Esophagus (tissue), 2 donors: ENCODE measurements around the gene MPC1. TPM values are rescaled to one million over a fixed set of nuclear protein-coding genes. Genes with fewer than 3 reads are reported as not detected.
A peak's percentile ranks its signal among the peaks of the same experiment; 100 is the strongest.

ENCODE experiments used
- H3K27ac ChIP-seq, 2 donors: one replicate each; pipeline ENCODE4 v1.5.1; 2013; ENCODE audit warnings: low read depth in 2 of 2, mild to moderate bottlenecking in 2 of 2, inconsistent platforms in 1 of 2, low read length in 1 of 2, moderate library complexity in 1 of 2
- H3K27me3 ChIP-seq, 2 donors: one replicate each; pipeline ENCODE4 v1.6.1; 2013; ENCODE audit warnings: low read length in 2 of 2, control low read depth in 1 of 2, mild to moderate bottlenecking in 1 of 2; ENCODE audit not compliant: insufficient read depth in 2 of 2, control insufficient read depth in 1 of 2
- H3K36me3 ChIP-seq, 2 donors: one replicate each; pipeline ENCODE4 v1.6.1; 2013; ENCODE audit warnings: low read length in 1 of 2; ENCODE audit not compliant: control insufficient read depth in 2 of 2, insufficient read depth in 2 of 2
- H3K4me1 ChIP-seq, 2 donors: one replicate each; pipeline ENCODE4 v1.6.1; 2013; ENCODE audit warnings: low read length in 1 of 2; ENCODE audit not compliant: control insufficient read depth in 2 of 2, insufficient read depth in 2 of 2
- H3K4me3 ChIP-seq, 2 donors: one replicate each; pipeline ENCODE4 v1.5.1; 2013; ENCODE audit warnings: low read length in 2 of 2, mild to moderate bottlenecking in 2 of 2, low read depth in 1 of 2, moderate library complexity in 1 of 2
- H3K9me3 ChIP-seq, 2 donors: one replicate each; pipeline ENCODE4 v1.6.1; 2013; ENCODE audit warnings: mild to moderate bottlenecking in 2 of 2, low read depth in 1 of 2, low read length in 1 of 2, moderate library complexity in 1 of 2; ENCODE audit not compliant: control insufficient read depth in 2 of 2, insufficient read depth in 1 of 2
- WGBS, 2 donors: extraction: QIAGEN DNeasy Blood & Tissue Kit; methylation state at CpG; one replicate each; pipeline ENCODE4 v1.1.7; 2013; 5-methylcytosine and 5-hydroxymethylcytosine counted together
- polyA plus RNA-seq, 2 donors: library from polyadenylated mRNA; stranded (reverse); fragments of 200-250 nt; gene quantifications; one replicate each; pipeline ENCODE4 v1.2.3, GENCODE V29; 2013
- donor health status: healthy with polysubstance abuse.
- donor health status: Bipolar disorder and iron deficiency.

The MPC1 gene
- polyA plus RNA-seq, 2 donors, result 53.0 to 65.5 TPM

DNA sequence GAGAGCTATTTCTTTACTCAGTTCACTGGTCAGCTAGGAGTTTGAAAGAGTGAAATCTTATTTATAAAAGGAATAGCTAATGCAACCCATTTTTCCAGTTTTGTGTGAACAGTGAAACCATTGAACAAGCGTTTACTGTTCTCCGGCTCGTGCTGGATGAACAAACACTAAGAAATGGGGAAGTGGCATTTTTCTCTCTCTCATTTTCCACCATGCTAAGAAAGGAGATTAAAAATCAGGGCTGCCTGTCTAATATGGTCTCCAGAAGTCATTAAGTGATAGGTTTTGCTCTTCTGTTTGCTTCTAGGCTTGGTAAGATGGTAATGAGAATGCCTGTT, 39.6 kb downstream of the MPC1 start:
- peak overlapping the region; percentile 94 to 100 for H3K4me3 ChIP-seq
- peak overlapping the region; percentile 86 to 89 for H3K27ac ChIP-seq
- H3K36me3 ChIP-seq, result no peaks in the 10 kb centered on the region
- peaks cover 4 to 12% of the 10 kb centered on the region in 2 donors for H3K4me1 ChIP-seq
- WGBS, 2 donors, result 13 to 19% methylated on average over 3 of the region's 3 CpGs
- no peaks in the 10 kb centered on the region for H3K27me3 ChIP-seq
- no peaks in the 10 kb centered on the region for H3K9me3 ChIP-seq

DNA sequence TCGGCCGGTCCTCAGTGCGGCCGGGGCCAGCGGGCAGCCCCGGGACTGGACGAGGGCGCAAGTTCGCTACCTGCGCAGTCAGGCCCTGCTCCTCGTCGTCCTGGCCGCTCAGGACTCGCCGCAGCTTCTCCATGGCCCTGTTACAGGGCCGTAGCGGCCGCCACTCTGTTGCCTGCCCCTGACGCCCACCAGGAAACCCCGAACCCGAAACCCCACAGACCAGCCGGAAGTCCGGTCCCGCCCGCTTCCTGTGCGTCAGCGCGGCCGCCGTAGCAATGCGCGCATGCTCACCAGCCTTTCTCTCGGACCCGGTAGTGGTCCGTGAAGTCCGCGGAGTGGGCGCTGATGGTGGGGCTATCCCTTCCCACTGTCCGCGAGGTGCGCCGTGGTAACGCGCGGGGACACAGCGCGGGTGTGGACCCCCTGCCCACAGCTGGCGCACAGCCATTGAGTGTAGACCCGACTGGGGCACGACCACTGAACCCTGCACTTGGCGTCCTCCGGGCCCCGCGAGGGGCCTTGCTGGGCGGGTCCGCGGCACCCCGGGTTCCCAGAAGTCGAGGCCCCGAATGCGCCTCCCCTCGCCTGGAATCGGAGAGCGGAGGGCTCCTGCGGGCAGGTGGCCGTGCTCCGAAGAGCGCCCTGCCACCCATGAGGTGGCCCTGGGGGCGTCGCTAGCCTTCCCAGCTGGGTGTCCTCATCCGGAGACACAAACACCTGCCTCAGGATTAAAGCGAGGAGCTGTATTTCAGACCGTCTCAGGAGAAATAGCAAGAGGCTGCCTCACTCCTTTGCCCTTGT, 40.2 kb downstream of the MPC1 start, which contains the start of gene SFT2D1:
TSS of gene SFT2D1 (minus strand) at position 197 of the 801 bp plus-strand sequence. CDS start at position 133, 64 bp downstream.
- peaks cover 4 to 12% of the 10 kb centered on the region in 2 donors for H3K4me1 ChIP-seq
- WGBS, 2 donors, result 0% methylated on average over 71 to 73 of the region's 73 CpGs
- no peaks in the 10 kb centered on the region for H3K27me3 ChIP-seq
- H3K9me3 ChIP-seq, result no peaks in the 10 kb centered on the region
- peak within 1 kb of the TSS; percentile 94 to 100 for H3K4me3 ChIP-seq
- H3K36me3 ChIP-seq, result no peaks in the 10 kb centered on the region
- peak within 1 kb of the TSS; percentile 86 to 89 for H3K27ac ChIP-seq

DNA sequence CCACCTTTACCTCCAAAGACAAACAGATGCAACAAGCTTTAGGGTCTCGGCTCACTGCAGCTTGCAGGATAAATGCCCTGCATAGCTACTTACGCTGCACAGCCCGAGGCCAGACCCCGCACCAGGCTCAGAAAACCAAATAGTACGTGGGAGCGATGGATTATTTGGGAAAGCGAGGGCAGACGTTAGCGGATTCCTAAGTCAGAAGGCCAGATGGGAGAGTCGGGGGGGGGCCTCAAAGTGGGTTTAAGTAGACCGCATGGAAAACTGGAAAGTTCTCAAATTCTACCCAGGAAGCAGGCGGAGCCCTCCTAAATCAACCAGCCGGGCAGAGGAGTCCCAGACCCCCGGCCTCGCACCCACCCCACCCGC, 40.8 kb downstream of the MPC1 start:
- Histone ChIP-seq H3K27ac (peak overlapping the region; percentile 86 to 89), H3K4me1 (peaks cover 4 to 12% of the 10 kb centered on the region in 2 donors), H3K27me3 (no peaks in the 10 kb centered on the region), H3K36me3 (peaks cover 0 to 4% of the 10 kb centered on the region in 2 donors), H3K9me3 (no peaks in the 10 kb centered on the region), H3K4me3 (peak overlapping the region; percentile 94 to 100)
- 1% methylated on average over 16 of the region's 16 CpGs for WGBS, 2 donors

DNA sequence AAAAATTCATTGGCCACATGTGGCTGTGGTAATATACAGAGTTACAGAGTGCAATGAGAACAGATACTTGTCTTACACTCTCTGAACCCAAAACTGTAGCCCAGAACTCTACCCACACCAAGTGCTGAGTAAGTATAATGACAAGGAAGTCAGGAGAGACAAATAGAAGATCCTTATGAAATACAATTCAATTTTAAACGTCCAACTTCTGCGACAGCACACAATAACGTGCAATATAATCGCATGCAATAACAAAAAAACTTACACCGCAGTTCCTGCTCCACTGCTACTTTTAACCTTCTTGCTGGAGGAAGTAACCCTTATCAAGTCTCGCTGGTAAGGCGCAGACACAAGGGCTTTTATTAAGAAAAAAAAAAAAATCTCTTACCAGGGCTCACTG, 41.3 kb downstream of the MPC1 start:
- Histone ChIP-seq H3K4me3 (peak overlapping the region; percentile 94 to 100), H3K27ac (no peak overlapping the region), H3K36me3 (peaks cover 0 to 5% of the 10 kb centered on the region in 2 donors), H3K27me3 (no peaks in the 10 kb centered on the region), H3K4me1 (peaks cover 4 to 12% of the 10 kb centered on the region in 2 donors), H3K9me3 (no peaks in the 10 kb centered on the region)
- WGBS, 2 donors, result 23 to 34% methylated on average over 7 of the region's 7 CpGs

DNA sequence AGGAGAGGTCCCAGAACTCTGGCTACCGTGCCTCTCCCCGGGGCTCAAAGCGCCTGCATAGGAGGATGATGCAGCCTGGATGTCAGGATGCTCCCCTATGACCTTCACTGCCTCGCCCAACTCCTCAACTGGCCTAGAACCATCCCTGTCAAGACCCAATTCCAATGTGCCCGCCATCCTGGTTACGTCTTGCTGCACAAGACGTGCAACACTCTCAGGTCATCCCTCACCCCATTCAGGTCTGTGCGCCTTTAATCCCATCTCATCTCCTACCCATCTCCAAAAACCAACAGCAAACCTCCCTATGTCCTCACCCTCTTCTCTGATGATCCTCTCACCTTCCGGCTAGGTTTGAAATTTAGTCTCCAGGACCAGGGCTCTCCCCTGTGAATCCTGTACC, 43.9 kb downstream of the MPC1 start:
- no peak overlapping the region for H3K27ac ChIP-seq
- H3K4me1 ChIP-seq, result peaks cover 4 to 12% of the 10 kb centered on the region in 2 donors
- H3K27me3 ChIP-seq, result no peaks in the 10 kb centered on the region
- 95 to 96% methylated on average over 9 of the region's 9 CpGs for WGBS, 2 donors
- H3K4me3 ChIP-seq, result no peak overlapping the region
- H3K9me3 ChIP-seq, result no peaks in the 10 kb centered on the region
- H3K36me3 ChIP-seq, result peaks cover 0 to 5% of the 10 kb centered on the region in 2 donors

DNA sequence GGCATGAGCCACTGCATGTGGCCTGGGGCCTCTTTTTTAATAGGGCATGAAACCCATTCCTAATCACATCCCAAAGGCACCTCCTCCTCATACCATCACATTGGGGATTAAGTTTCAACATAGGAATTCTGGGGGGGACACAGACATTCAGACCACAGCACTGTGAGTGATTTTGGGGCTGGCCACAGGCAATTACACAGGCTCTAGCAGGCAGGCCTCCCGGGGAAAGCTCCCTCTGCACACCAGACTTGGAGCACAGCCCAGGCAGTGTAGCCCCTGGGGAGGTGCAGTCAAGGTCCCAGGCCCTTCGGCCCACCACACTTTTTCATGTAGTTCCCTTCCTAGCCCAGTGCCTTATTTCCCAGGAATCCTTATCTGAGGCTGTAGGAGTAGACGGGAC, 45.9 kb downstream of the MPC1 start:
- no peak overlapping the region for H3K4me3 ChIP-seq
- H3K36me3 ChIP-seq, result peaks cover 0 to 5% of the 10 kb centered on the region in 2 donors
- no peak overlapping the region for H3K27ac ChIP-seq
- WGBS, 2 donors, result 81 to 89% methylated on average over 3 of the region's 3 CpGs
- H3K9me3 ChIP-seq, result no peaks in the 10 kb centered on the region
- no peaks in the 10 kb centered on the region for H3K27me3 ChIP-seq
- H3K4me1 ChIP-seq, result peaks cover 0 to 15% of the 10 kb centered on the region in 2 donors

DNA sequence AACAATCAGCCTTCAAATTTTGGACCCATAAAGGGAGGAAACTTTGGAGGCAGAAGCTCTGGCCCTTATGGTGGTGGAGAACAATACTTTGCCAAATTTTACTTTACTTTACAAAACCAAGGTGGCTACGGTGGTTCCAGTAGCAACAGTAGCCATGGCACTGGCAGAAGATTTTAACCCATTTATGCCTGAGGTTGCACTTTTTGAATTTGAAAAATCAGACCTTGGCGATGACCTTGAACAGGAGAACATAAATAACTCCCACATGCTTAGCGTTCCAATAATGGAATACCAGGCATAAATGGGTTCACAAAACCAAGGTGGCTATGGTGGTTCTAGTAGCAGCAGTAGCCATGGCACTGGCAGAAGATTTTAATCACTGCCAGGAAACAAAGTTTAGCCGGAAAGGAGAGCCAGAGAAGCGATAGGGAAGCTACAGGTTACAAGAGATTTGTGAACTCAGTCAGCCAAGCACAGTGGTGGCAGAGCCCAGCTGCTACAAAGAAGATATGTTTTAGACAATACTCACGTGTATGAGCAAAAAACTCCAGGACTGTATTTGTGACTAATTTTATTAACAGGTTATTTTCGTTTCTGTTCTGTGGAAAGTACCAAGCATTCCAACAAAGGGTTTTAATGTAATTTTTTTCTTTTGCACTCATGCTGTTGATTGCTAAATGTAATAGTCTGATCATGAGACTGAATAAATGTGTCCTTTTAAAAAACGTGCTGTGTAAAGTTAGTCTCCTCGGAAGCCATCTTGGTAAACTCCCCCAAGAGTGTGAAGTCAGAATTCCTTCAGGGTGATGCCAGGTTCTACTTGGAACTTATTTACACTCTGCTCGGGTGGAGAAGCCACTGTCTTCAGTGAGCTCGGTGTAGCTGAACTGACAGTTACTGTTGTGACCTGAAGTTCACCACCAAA, 47.1 kb downstream of the MPC1 start:
- H3K36me3 ChIP-seq, result peaks cover under 1 to 5% of the 10 kb centered on the region in 2 donors
- no peak overlapping the region for H3K4me3 ChIP-seq
- no peak overlapping the region for H3K27ac ChIP-seq
- no peaks in the 10 kb centered on the region for H3K9me3 ChIP-seq
- H3K4me1 ChIP-seq, result peaks cover under 1 to 16% of the 10 kb centered on the region in 2 donors
- 73 to 74% methylated on average over 11 of the region's 11 CpGs for WGBS, 2 donors
- H3K27me3 ChIP-seq, result no peaks in the 10 kb centered on the region

DNA sequence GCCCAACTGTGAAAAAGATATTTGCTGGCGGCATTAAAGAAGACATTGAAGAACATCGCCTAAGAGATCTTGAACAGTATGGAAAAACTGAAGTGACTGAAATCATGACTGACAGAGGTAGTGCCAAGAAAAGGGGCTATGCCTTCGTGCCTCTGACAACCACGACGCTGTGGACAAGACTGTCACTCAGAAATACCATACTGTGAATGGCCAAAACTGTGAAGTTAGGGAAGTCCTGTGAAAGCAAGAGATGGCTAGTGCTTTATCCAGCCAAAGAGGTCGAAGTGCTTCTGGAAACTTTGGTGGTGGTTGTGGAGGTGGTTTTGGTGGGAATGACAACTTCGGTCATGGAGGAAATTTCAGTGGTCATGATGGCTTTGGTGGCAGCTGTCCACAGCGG, 47.9 kb downstream of the MPC1 start:
- H3K27me3 ChIP-seq, result no peaks in the 10 kb centered on the region
- 92 to 95% methylated on average over 8 of the region's 8 CpGs for WGBS, 2 donors
- no peaks in the 10 kb centered on the region for H3K9me3 ChIP-seq
- peaks cover 3 to 15% of the 10 kb centered on the region in 2 donors for H3K4me1 ChIP-seq
- no peak overlapping the region for H3K27ac ChIP-seq
- peaks cover 4 to 5% of the 10 kb centered on the region in 2 donors for H3K36me3 ChIP-seq
- no peak overlapping the region for H3K4me3 ChIP-seq

DNA sequence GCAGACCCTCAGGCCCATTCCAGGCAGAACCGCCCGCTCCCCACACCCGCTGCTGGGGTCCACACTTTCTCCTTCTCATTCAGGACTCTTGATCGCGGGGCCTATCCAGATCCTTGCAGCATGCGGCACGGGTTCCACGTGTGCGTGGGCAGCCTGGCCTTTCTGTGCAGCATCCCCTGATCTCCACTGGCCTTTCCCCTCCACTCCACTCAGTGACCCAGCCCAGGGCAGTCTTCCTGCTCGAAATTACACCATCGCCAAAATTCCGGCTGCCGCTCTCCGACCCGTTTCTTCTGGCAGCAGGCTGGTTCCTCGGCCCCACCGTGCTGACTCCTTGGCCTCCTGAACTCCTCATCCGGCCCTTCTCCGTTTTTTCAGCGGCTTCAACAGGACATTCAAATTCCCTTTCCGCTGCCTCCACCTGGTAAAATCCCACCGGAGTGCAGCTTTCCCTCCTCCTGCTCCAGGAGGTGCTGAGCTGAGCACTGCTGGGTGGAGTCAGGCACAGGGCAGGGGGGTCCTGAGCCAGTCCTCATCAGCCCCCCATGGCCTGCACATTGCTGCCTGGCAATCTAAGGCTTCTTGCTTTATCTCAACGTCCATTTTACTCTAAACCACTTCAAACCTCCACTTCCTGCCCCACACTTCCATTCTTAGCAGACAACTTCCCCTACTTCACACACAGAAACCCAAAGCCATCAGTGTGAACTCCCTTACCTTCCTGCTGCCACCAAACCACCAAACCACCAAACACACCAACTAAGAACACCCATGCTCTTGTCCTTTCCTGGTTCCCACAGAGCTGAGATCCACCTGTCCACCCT, 49.4 kb downstream of the MPC1 start:
- Histone ChIP-seq H3K4me1 (peaks cover 3 to 6% of the 10 kb centered on the region in 2 donors), H3K4me3 (no peak overlapping the region), H3K27me3 (no peaks in the 10 kb centered on the region), H3K36me3 (peaks cover 4 to 5% of the 10 kb centered on the region in 2 donors), H3K27ac (no peak overlapping the region), H3K9me3 (no peaks in the 10 kb centered on the region)
- WGBS, 2 donors, result 87% methylated on average over 23 of the region's 23 CpGs
